ENCODE results near the gene SERPINE2. TPM values are rescaled to one million over a fixed set of nuclear protein-coding genes. Genes with fewer than 3 reads are reported as not detected.
A peak's percentile ranks its signal among the peaks of the same experiment; 100 is the strongest.

Gene SERPINE2
- total and polyA plus RNA-seq, 8 donors, result 21.7 to 107 (median 81.8) TPM

GRCh38 chr2:224038830-224039079 is 331 bp downstream of the SERPINE2 start:
- Histone ChIP-seq H3K9me3 (no peaks in the 10 kb centered on the region), H3K27me3 (peaks cover 30 to 87% of the 10 kb centered on the region in 2 donors), H3K4me3 (peak overlapping the region; percentile 46 to 48), H3K36me3 (no peaks in the 10 kb centered on the region), H3K27ac (no peak overlapping the region), H3K4me1 (peaks cover 0 to 20% of the 10 kb centered on the region in 2 donors)
- ATAC-seq (no peak), DNase-seq (peak in 1 of 4 donors; percentile 80)
- intact Hi-C loops (cut with DNase I), result no loop called here
- no peak for TF ChIP-seq CTCF (IDR thresholded peaks at IDR 0.05)

GRCh38 chr2:224038049-224038829 is 847 bp downstream of the SERPINE2 start:
- H3K36me3 ChIP-seq, result no peaks in the 10 kb centered on the region
- H3K27me3 ChIP-seq, result peaks cover 30 to 86% of the 10 kb centered on the region in 2 donors
- no peaks in the 10 kb centered on the region for H3K9me3 ChIP-seq
- no peak for TF ChIP-seq CTCF (IDR thresholded peaks at IDR 0.05)
- peak overlapping the region; percentile 46 to 48 for H3K4me3 ChIP-seq
- ATAC-seq (peak; percentile 54), DNase-seq (no peak)
- H3K4me1 ChIP-seq, result peaks cover 0 to 20% of the 10 kb centered on the region in 2 donors
- intact Hi-C loops (cut with DNase I), result no loop called here
- H3K27ac ChIP-seq, result no peak overlapping the region

GRCh38 chr2:224036731-224037361 is 2.2 kb downstream of the SERPINE2 start:
- Histone ChIP-seq H3K9me3 (no peaks in the 10 kb centered on the region), H3K27me3 (peaks cover 30 to 78% of the 10 kb centered on the region in 2 donors), H3K4me1 (peaks cover 0 to 20% of the 10 kb centered on the region in 2 donors), H3K27ac (no peak overlapping the region), H3K36me3 (no peaks in the 10 kb centered on the region), H3K4me3 (no peak overlapping the region)
- intact Hi-C loops (cut with DNase I), result no loop called here
- ATAC-seq (no peak), DNase-seq (no peak)
- no peak for TF ChIP-seq CTCF (IDR thresholded peaks at IDR 0.05)

DNA sequence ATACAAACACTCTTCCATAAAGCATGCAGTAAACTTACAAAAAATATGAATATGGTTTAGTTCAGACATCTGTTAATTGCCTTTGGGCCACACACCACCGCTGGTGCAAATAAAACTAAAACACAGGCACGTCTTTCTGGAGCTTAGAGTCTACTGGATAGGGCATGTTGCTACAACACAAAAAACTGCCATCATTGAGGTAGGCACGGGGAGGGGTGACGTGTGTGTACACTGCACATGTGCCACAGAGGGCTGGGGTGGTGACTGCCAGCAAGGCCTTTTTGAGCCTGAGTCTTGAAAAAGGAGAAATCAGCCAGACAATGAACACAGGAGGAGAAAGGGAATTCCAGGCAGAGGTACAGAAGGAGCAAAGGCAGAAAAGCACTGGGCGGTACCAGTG is 5.1 kb downstream of the SERPINE2 start:
- DNase-seq (no peak), ATAC-seq (no peak)
- no peaks in the 10 kb centered on the region for H3K9me3 ChIP-seq
- no peak for TF ChIP-seq CTCF (IDR thresholded peaks at IDR 0.05)
- intact Hi-C loops (cut with DNase I), result no loop called here
- H3K4me3 ChIP-seq, result no peak overlapping the region
- H3K4me1 ChIP-seq, result peaks cover 0 to 12% of the 10 kb centered on the region in 2 donors
- peaks cover 18 to 55% of the 10 kb centered on the region in 2 donors for H3K27me3 ChIP-seq
- H3K36me3 ChIP-seq, result no peaks in the 10 kb centered on the region
- H3K27ac ChIP-seq, result no peak overlapping the region

- intact Hi-C loops (cut with DNase I), result no loop called here
- Histone ChIP-seq H3K27ac (no peak overlapping the region), H3K4me1 (peaks cover 0 to 7% of the 10 kb centered on the region in 2 donors), H3K36me3 (no peaks in the 10 kb centered on the region), H3K27me3 (peaks cover 18 to 51% of the 10 kb centered on the region in 2 donors), H3K9me3 (no peaks in the 10 kb centered on the region), H3K4me3 (no peak overlapping the region)
- no peak for ATAC-seq
- TF ChIP-seq CTCF (IDR thresholded peaks at IDR 0.05), result no peak
- DNase-seq, result no peak
Measured at GRCh38 chr2:224033601-224034000, 5.5 kb downstream of the SERPINE2 start.
